Left forelimb (tissue), 1 donor: ENCODE data around the gene CASKIN1.
A peak's percentile ranks its signal among the peaks of the same experiment; 100 is the strongest.

Source experiments
- DNase-seq: peaks from one replicate; pipeline ENCODE4 v3.0.0-alpha.2; 2018; ENCODE audit warnings: low spot score

The CASKIN1 gene

DNA sequence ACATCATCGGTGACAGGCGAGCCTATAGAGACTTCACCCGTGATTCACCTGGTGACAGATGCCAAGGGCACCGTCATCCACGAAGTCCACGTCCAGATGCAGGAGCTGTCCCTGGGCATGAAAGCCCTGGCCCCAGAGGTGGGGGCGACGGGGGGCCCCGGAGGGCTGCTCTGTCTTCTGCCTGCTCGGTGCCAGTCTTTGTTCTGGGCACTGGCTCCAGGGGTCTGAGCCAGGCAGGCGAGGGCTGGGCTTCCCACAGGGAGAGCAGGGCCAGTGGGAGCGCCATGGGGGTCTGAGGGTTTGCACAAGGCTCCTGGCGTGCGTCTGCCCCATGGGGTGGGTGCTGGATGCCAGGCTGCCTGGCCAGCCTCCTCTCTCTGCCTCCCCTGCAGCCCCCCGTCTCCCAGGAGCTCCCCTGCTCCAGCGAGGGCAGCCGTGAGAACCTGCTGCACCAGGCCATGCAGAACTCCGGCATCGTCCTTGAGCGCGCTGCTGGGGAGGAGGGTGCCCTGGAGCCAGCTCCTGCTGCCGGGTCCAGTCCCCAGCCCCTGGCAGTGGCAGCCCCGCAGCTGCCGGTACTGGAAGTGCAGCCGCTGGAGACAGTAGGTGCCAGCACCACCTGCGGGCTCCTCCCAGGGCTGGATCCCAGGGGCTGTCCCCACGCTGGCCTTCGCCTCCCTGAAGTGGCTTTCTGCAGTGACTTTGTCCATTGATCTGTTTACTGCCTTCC, 36.8 kb upstream of the CASKIN1 start:
- DNase-seq, result no peak

GRCh38 chr16:2232094-2232990, 35.9 kb upstream of the CASKIN1 start:
- DNase-seq, result no peak

DNA sequence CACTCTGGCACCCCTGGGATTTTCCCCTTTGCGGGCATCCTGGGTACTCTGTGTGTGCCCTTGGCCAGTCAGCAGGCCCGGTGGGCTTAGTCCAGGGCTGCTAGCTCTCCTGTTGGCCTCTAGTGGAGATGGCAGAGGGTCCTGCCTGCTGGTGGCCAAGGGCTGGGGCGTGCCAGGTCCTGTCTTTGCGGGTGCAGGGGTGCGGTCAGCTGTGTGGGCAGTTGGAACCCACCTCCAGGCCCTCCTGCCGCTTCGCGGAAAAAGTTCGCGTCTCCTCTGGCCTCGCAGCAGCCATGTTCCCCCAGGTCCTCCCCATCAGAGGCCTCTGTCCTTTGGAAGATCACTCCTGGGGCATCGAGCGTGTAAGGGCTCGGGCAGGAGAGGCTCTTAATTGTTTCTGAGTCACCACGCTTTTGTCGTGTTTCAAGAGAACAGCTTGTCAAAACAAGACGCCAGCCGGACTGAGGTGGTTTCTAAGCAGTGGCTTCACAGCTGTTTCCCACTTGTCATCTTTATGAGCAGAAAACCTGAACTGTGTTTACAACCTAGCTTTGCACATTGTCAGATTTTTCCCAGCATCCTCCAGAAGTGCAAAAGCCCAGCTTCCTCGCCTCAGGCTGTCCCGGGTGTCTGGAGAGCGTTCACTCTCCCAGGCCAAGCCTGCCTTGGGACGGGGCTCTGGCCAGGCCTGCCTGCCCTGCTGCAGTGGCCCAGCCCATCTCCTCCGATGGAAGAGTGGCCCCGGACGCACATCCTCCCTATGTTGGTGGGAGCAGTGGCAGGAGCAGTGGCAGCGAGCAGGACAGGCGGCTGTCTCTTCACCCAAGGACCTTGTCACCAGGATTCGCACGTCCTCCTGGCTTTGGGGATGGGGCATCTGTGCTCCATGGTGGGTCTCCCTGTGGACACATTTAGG, 34.9 kb upstream of the CASKIN1 start:
- no peak for DNase-seq

GRCh38 chr16:2230376-2230775, 34.0 kb upstream of the CASKIN1 start:
- no peak for DNase-seq

- no peak for DNase-seq
Measured at GRCh38 chr16:2229632-2230250, 33.3 kb upstream of the CASKIN1 start.

GRCh38 chr16:2229091-2229490, 32.7 kb upstream of the CASKIN1 start:
- no peak for DNase-seq

DNA sequence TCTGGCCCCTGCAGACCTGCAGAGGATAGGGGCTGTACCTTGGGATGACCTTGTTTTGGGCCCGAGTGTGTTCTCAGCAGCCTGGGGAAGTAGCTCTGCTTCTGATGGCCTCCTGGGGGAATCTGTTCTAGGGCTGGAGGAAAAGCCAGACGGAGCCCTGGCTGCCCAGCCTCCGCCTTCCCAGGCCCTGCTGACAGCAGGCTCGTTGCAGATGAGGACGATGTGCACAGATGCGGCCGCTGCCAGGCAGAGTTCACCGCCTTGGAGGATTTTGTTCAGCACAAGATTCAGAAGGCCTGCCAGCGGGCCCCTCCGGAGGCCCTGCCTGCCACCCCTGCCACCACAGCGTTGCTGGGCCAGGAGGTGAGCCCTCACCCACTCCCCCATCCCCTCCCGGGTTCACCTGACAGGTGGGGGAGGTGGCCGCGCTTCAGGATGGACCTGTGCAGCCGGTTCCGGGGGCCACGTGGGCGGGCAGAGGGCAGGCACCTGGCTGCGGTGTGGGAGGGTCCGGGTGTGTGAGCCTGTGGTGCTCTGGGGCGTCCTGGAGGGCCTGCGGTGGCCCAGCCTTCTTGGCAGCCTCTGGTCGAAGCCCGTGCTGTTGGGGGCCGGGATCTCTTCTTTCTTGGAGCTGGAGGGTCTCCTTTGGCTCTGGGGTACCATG, 31.9 kb upstream of the CASKIN1 start:
- DNase-seq, result no peak

GRCh38 chr16:2226918-2227317, 30.5 kb upstream of the CASKIN1 start:
- DNase-seq, result no peak

GRCh38 chr16:2226245-2226793, 29.9 kb upstream of the CASKIN1 start:
- no peak for DNase-seq

- no peak for DNase-seq
Measured at GRCh38 chr16:2223942-2224486, 27.6 kb upstream of the CASKIN1 start.

GRCh38 chr16:2223221-2223941, 27.0 kb upstream of the CASKIN1 start, which contains the start of gene E4F1:
Gene E4F1, plus strand, starts transcription at chr16:2223591. Its CDS starts 23 bp downstream, at chr16:2223614.
- peak; percentile 97 for DNase-seq

GRCh38 chr16:2216330-2216729, 19.9 kb upstream of the CASKIN1 start:
- no peak for DNase-seq

DNA sequence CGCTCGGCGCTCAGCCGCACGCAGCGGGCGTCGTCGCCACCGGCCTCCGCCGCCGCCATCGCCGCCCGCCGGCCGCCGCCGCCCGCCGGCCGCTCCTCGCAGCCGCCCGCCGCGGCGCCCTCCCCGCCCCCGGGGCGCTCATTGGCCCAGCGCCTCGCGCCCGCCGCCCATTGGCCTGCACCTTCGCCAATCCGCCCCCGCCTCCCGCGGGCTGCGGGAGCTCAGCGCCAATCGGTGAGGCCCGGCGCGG, 18.2 kb upstream of the CASKIN1 start, which contains the start of gene PGP:
TSS of gene PGP (minus strand) at position 122 of the 250 bp plus-strand sequence. CDS start at position 59, 63 bp downstream.
- DNase-seq, result no peak

DNA sequence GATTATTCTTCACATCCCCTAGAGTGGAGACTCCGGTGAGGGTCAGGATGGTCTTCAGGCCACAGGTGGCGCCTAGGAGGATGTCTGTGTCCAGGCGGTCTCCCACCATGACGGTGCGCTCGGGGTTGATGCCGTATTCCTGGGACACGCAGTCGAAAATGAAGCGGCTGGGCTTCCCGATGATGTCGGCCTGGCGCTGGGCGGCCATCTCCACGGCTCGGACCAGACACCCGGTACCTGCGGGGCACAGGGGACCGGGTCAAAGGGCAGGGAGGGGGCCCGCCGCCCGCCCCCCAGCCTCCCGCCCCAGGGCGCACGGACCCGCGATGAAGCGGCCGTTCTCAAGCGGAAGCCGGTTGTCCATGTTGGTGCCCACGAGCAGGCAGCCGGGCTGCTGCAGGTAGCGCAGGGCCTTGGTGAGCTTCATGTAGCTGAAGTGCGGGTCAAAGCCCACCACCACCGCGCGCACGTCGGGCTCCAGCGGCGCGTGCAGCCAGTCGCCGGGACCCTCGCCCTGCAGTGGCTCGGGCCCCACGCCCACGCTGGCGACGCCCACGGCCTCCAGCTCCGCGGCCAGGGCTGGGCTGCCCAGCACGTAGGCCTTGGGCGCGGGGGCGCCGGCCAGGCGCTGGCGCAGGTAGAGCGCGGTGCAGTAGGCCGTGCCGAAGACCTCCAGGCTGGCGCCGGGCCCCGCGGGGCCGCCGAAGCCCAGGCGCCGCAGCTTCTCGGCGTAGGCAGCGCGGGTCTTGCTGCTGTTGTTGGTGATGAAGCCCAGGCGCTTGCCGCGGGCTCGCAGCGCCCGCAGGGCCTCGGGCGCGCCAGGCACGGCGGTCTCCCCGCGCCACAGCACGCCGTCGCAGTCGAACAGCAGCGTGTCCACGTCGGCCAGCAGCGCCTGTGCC, 17.7 kb upstream of the CASKIN1 start:
- no peak for DNase-seq

- no peak for DNase-seq
Measured at GRCh38 chr16:2212362-2213324, 16.2 kb upstream of the CASKIN1 start.

- no peak for DNase-seq
Measured at GRCh38 chr16:2211923-2212347, 15.5 kb upstream of the CASKIN1 start.
